ENCODE measurements around the gene TMEM151B. TPM values are rescaled to one million over a fixed set of nuclear protein-coding genes. Genes with fewer than 3 reads are reported as not detected.

The TMEM151B gene
- total and polyA plus RNA-seq, 2 of the 13 experiments (the other 11 are each of a cell fraction or from before 2014, with no cell fraction given): not detected

DNA sequence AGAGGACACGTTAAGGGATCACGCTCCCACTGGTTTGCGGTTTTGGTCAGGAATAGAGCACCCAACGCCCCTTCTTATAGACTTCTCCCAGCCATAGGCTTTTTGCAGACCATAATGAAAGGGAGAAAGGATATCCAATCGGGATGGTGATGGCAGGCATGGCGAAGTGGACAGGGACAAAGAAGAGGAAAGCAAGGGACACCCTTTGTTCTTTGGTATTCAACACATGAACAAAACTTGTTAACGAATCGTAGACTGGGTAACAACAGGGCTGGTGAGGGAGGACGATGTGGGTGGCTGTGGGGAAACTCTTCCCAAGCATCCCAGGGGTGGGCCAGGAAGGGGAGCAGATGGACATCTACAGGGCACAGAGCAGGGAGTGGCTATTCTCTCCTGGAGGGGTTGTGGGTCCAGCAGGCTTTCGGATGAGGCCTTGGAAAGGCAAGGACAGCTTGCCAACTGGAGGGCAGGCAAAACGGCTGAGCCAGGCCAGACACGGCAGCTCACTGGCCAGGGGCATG, 24.8 kb upstream of the TMEM151B start (continued):
- TF ChIP-seq, protein P1, sequence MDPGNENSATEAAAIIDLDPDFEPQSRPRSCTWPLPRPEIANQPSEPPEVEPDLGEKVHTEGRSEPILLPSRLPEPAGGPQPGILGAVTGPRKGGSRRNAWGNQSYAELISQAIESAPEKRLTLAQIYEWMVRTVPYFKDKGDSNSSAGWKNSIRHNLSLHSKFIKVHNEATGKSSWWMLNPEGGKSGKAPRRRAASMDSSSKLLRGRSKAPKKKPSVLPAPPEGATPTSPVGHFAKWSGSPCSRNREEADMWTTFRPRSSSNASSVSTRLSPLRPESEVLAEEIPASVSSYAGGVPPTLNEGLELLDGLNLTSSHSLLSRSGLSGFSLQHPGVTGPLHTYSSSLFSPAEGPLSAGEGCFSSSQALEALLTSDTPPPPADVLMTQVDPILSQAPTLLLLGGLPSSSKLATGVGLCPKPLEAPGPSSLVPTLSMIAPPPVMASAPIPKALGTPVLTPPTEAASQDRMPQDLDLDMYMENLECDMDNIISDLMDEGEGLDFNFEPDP (CRISPR knock-in tag; conservative IDR thresholded peaks at IDR 0.05): 0 out of 2 replicates have a peak, but pooled peaks have one; percentile 25
- no peak for TF ChIP-seq ZSCAN9 (CRISPR knock-in tag; IDR thresholded peaks at IDR 0.05; ENCODE audit: borderline replicate concordance)
- TF ChIP-seq DR1 (CRISPR knock-in tag; IDR thresholded peaks at IDR 0.05): no peak
- TF ChIP-seq, protein P2, sequence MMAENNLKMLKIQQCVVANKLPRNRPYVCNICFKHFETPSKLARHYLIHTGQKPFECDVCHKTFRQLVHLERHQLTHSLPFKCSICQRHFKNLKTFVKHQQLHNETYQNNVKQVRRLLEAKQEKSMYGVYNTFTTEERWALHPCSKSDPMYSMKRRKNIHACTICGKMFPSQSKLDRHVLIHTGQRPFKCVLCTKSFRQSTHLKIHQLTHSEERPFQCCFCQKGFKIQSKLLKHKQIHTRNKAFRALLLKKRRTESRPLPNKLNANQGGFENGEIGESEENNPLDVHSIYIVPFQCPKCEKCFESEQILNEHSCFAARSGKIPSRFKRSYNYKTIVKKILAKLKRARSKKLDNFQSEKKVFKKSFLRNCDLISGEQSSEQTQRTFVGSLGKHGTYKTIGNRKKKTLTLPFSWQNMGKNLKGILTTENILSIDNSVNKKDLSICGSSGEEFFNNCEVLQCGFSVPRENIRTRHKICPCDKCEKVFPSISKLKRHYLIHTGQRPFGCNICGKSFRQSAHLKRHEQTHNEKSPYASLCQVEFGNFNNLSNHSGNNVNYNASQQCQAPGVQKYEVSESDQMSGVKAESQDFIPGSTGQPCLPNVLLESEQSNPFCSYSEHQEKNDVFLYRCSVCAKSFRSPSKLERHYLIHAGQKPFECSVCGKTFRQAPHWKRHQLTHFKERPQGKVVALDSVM (CRISPR knock-in tag; IDR thresholded peaks at IDR 0.05): no peak
- TF ChIP-seq BCLAF1 (IDR thresholded peaks at IDR 0.05): no peak
- no peak for TF ChIP-seq HMGA1 (CRISPR knock-in tag; conservative IDR thresholded peaks at IDR 0.05)
- TF ChIP-seq, protein P3, sequence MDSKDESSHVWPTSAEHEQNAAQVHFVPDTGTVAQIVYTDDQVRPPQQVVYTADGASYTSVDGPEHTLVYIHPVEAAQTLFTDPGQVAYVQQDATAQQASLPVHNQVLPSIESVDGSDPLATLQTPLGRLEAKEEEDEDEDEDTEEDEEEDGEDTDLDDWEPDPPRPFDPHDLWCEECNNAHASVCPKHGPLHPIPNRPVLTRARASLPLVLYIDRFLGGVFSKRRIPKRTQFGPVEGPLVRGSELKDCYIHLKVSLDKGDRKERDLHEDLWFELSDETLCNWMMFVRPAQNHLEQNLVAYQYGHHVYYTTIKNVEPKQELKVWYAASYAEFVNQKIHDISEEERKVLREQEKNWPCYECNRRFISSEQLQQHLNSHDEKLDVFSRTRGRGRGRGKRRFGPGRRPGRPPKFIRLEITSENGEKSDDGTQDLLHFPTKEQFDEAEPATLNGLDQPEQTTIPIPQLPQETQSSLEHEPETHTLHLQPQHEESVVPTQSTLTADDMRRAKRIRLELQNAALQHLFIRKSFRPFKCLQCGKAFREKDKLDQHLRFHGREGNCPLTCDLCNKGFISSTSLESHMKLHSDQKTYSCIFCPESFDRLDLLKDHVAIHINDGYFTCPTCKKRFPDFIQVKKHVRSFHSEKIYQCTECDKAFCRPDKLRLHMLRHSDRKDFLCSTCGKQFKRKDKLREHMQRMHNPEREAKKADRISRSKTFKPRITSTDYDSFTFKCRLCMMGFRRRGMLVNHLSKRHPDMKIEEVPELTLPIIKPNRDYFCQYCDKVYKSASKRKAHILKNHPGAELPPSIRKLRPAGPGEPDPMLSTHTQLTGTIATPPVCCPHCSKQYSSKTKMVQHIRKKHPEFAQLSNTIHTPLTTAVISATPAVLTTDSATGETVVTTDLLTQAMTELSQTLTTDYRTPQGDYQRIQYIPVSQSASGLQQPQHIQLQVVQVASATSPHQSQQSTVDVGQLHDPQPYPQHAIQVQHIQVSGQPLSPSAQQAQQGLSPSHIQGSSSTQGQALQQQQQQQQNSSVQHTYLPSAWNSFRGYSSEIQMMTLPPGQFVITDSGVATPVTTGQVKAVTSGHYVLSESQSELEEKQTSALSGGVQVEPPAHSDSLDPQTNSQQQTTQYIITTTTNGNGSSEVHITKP (CRISPR knock-in tag; IDR thresholded peaks at IDR 0.05; ENCODE audit: low read depth): peak; percentile 9; the same call in 1 of the 2 replicates
- peak; percentile 60; the same call in 1 of the 2 replicates for TF ChIP-seq CAMTA2 (CRISPR knock-in tag; IDR thresholded peaks at IDR 0.05; ENCODE audit: borderline replicate concordance)
- TF ChIP-seq, protein P4, sequence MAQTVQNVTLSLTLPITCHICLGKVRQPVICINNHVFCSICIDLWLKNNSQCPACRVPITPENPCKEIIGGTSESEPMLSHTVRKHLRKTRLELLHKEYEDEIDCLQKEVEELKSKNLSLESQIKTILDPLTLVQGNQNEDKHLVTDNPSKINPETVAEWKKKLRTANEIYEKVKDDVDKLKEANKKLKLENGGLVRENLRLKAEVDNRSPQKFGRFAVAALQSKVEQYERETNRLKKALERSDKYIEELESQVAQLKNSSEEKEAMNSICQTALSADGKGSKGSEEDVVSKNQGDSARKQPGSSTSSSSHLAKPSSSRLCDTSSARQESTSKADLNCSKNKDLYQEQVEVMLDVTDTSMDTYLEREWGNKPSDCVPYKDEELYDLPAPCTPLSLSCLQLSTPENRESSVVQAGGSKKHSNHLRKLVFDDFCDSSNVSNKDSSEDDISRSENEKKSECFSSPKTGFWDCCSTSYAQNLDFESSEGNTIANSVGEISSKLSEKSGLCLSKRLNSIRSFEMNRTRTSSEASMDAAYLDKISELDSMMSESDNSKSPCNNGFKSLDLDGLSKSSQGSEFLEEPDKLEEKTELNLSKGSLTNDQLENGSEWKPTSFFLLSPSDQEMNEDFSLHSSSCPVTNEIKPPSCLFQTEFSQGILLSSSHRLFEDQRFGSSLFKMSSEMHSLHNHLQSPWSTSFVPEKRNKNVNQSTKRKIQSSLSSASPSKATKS (CRISPR knock-in tag; IDR thresholded peaks at IDR 0.05): no peak
- TF ChIP-seq, protein P5, sequence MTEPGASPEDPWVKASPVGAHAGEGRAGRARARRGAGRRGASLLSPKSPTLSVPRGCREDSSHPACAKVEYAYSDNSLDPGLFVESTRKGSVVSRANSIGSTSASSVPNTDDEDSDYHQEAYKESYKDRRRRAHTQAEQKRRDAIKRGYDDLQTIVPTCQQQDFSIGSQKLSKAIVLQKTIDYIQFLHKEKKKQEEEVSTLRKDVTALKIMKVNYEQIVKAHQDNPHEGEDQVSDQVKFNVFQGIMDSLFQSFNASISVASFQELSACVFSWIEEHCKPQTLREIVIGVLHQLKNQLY (CRISPR knock-in tag; IDR thresholded peaks at IDR 0.05): no peak
- TF ChIP-seq HOXA7 (CRISPR knock-in tag; IDR thresholded peaks at IDR 0.05): no peak
- no peak for TF ChIP-seq ZNF234 (CRISPR knock-in tag; conservative IDR thresholded peaks at IDR 0.05)
- TF ChIP-seq ZNF17 (CRISPR knock-in tag; IDR thresholded peaks at IDR 0.05): no peak
- no peak for TF ChIP-seq ZBTB7B (CRISPR knock-in tag; IDR thresholded peaks at IDR 0.05)
- no peak for TF ChIP-seq ZNF557 (CRISPR knock-in tag; IDR thresholded peaks at IDR 0.05)
- TF ChIP-seq IKZF4 (CRISPR knock-in tag; IDR thresholded peaks at IDR 0.05; ENCODE audit: borderline replicate concordance, low read depth, not compliant biosample characterization): peak; percentile 33

Data from HepG2 (cell line).